Nephron (organoid): ENCODE measurements around the gene C1orf115.

ENCODE experiments used
- H3K27ac Mint-ChIP-seq, 3 experiments: 2 replicates each; pipeline ENCODE4 v1.8.0; 2020; ENCODE audit warnings: mixed read lengths in 3 of 3, mild to moderate bottlenecking in 2 of 3, moderate library complexity in 1 of 3
- H3K27me3 Mint-ChIP-seq: 2 replicates; pipeline ENCODE4 v1.8.0; 2021; ENCODE audit warnings: low read depth, mild to moderate bottlenecking, moderate library complexity, mixed read lengths
- H3K36me3 Mint-ChIP-seq: 2 replicates; pipeline ENCODE4 v1.8.0; 2020; ENCODE audit warnings: low read depth, mixed read lengths
- H3K4me1 Mint-ChIP-seq: 2 replicates; pipeline ENCODE4 v1.8.0; 2020; ENCODE audit warnings: mixed read lengths
- H3K4me3 Mint-ChIP-seq, 3 experiments: 2 replicates each; pipeline ENCODE4 v1.8.0; 2020; ENCODE audit warnings: mild to moderate bottlenecking in 3 of 3, mixed read lengths in 3 of 3, moderate library complexity in 2 of 3
- H3K9me3 Mint-ChIP-seq: 2 replicates; pipeline ENCODE4 v1.8.0; 2020; ENCODE audit warnings: mixed read lengths
- CTCF ChIP-seq, 3 experiments: fragments of 200-600 bp; sonication (generic); IDR thresholded peaks; one replicate each; pipeline ENCODE4 v1.5.0; 2021; ENCODE audit warnings: antibody characterized with exemption in 3 of 3; ENCODE audit not compliant: unreplicated experiment in 3 of 3

The C1orf115 gene

GRCh38 chr1:220689666-220690065 lies 497 bp upstream of the C1orf115 start:
- H3K9me3 Mint-ChIP-seq = no peaks in the 10 kb centered on the region

GRCh38 chr1:220691053-220691684 lies 1.0 kb downstream of the C1orf115 start:
- Mint-ChIP-seq H3K9me3 (no peaks in the 10 kb centered on the region), H3K4me1 (peaks cover 5% of the 10 kb centered on the region), H3K27me3 (peaks cover 66% of the 10 kb centered on the region), H3K36me3 (peaks cover 3% of the 10 kb centered on the region), H3K4me3 (peak overlapping the region; percentile 73 to 81 (median 77)), H3K27ac (no peak overlapping the region)
- TF ChIP-seq CTCF (IDR thresholded peaks at IDR 0.05; ENCODE audit: unreplicated experiment in 3 of 3) = no peak

More at GRCh38 chr1:220689666-220690065, 497 bp upstream of the C1orf115 start:
- TF ChIP-seq CTCF (IDR thresholded peaks at IDR 0.05; ENCODE audit: unreplicated experiment in 3 of 3) = no peak
- Mint-ChIP-seq H3K27me3 (peaks cover 66% of the 10 kb centered on the region), H3K4me1 (peaks cover 5% of the 10 kb centered on the region), H3K36me3 (peaks cover 3% of the 10 kb centered on the region), H3K4me3 (peak overlapping the region; percentile 69 to 89 (median 87)), H3K27ac (peak overlapping the region in 1 of 3 experiments; percentile 6)

- Mint-ChIP-seq H3K27me3 (peaks cover 58% of the 10 kb centered on the region), H3K4me3 (no peak overlapping the region), H3K9me3 (no peaks in the 10 kb centered on the region), H3K4me1 (peaks cover 5% of the 10 kb centered on the region), H3K27ac (no peak overlapping the region), H3K36me3 (peaks cover 3% of the 10 kb centered on the region)
- no peak for TF ChIP-seq CTCF (IDR thresholded peaks at IDR 0.05; ENCODE audit: unreplicated experiment in 3 of 3)
Measured at GRCh38 chr1:220692436-220693228, 2.5 kb downstream of the C1orf115 start.

- no peaks in the 10 kb centered on the region for H3K9me3 Mint-ChIP-seq
- H3K4me1 Mint-ChIP-seq = peaks cover 2% of the 10 kb centered on the region
- no peak overlapping the region for H3K4me3 Mint-ChIP-seq
- H3K27ac Mint-ChIP-seq = no peak overlapping the region
- no peak for TF ChIP-seq CTCF (IDR thresholded peaks at IDR 0.05; ENCODE audit: unreplicated experiment in 3 of 3)
- H3K36me3 Mint-ChIP-seq = no peaks in the 10 kb centered on the region
- H3K27me3 Mint-ChIP-seq = peaks cover 39% of the 10 kb centered on the region
Measured at GRCh38 chr1:220694866-220695382, 4.8 kb downstream of the C1orf115 start.

GRCh38 chr1:220695426-220695825 lies 5.3 kb downstream of the C1orf115 start:
- H3K36me3 Mint-ChIP-seq = no peaks in the 10 kb centered on the region
- H3K27me3 Mint-ChIP-seq = peaks cover 34% of the 10 kb centered on the region
- H3K9me3 Mint-ChIP-seq = no peaks in the 10 kb centered on the region
- no peak overlapping the region for H3K4me3 Mint-ChIP-seq
- TF ChIP-seq CTCF (IDR thresholded peaks at IDR 0.05; ENCODE audit: unreplicated experiment in 3 of 3) = no peak
- H3K4me1 Mint-ChIP-seq = no peaks in the 10 kb centered on the region
- H3K27ac Mint-ChIP-seq = no peak overlapping the region
